SK-N-SH treated with all-trans-retinoic acid at 6 μM for 48 hours (cell line): ENCODE data around the gene STPG3.

Experiments used
- ATAC-seq: fragments of 200-7000 bp; cut with Tn5 transposase; 3 replicates; pipeline ENCODE4 v1.9.1; 2020; ENCODE audit warnings: mild to moderate bottlenecking, moderate library complexity
- BACH2 ChIP-seq: fragments of 250-450 bp; sonication (Bioruptor Pico); IDR thresholded peaks from 2 replicates; pipeline ENCODE4 v1.9.0; 2021; ENCODE audit warnings: mild to moderate bottlenecking, borderline replicate concordance
- CREB5 ChIP-seq: fragments of 250-450 bp; sonication (Bioruptor Pico); IDR thresholded peaks from 2 replicates; pipeline ENCODE4 v1.5.1; 2020; ENCODE audit warnings: low read depth, mild to moderate bottlenecking, moderate library complexity
- CSDC2 ChIP-seq: fragments of 250-450 bp; sonication (Bioruptor Pico); IDR thresholded peaks from 2 replicates; pipeline ENCODE4 v1.5.0; 2020; ENCODE audit warnings: mild to moderate bottlenecking, moderate library complexity
- ESRRG ChIP-seq: fragments of 250-450 bp; sonication (Bioruptor Pico); IDR thresholded peaks from 2 replicates; pipeline ENCODE4 v1.6.1; 2021; ENCODE audit warnings: mild to moderate bottlenecking
- GLIS3 ChIP-seq: fragments of 250-450 bp; sonication (Bioruptor Pico); IDR thresholded peaks from 2 replicates; pipeline ENCODE4 v1.5.0; 2020; ENCODE audit warnings: mild to moderate bottlenecking, moderate library complexity
- ISL1 ChIP-seq: fragments of 250-450 bp; sonication (Bioruptor Pico); IDR thresholded peaks from 2 replicates; pipeline ENCODE4 v2.1.2; 2022; ENCODE audit warnings: mild to moderate bottlenecking, moderate library complexity
- RARB ChIP-seq: fragments of 250-450 bp; sonication (Bioruptor Pico); IDR thresholded peaks from 2 replicates; pipeline ENCODE4 v1.8.0; 2021; ENCODE audit warnings: mild to moderate bottlenecking, moderate library complexity
- SNAI2 ChIP-seq: fragments of 250-450 bp; sonication (Bioruptor Pico); IDR thresholded peaks from 2 replicates; pipeline ENCODE4 v1.5.0; 2020; ENCODE audit warnings: mild to moderate bottlenecking, moderate library complexity
- TCF4 ChIP-seq: fragments of 250-450 bp; sonication (Bioruptor Pico); IDR thresholded peaks from 2 replicates; pipeline ENCODE4 v1.8.0; 2021; ENCODE audit warnings: mild to moderate bottlenecking, moderate library complexity, borderline replicate concordance
- TOX ChIP-seq: fragments of 250-450 bp; sonication (Bioruptor Pico); IDR thresholded peaks from 2 replicates; pipeline ENCODE4 v1.8.0; 2021; ENCODE audit warnings: mild to moderate bottlenecking, moderate library complexity, borderline replicate concordance
- ZFP3 ChIP-seq: fragments of 250-450 bp; sonication (Bioruptor Pico); IDR thresholded peaks from 2 replicates; pipeline ENCODE4 v1.5.0; 2020; ENCODE audit warnings: mild to moderate bottlenecking, moderate library complexity
- ZFP30 ChIP-seq: fragments of 450-650 bp; formaldehyde crosslinking; IDR thresholded peaks from 2 replicates; pipeline ENCODE4 v1.5.0; 2022; ENCODE audit warnings: mild to moderate bottlenecking, moderate library complexity
- ZNF565 ChIP-seq: fragments of 450-650 bp; formaldehyde crosslinking; conservative IDR thresholded peaks from 2 replicates; pipeline ENCODE4 v1.5.0; 2020; ENCODE audit warnings: low read depth, mild to moderate bottlenecking, moderate library complexity
- TF ChIP-seq, protein P1 (sequence below): fragments of 250-450 bp; sonication (Bioruptor Pico); IDR thresholded peaks from 2 replicates; pipeline ENCODE4 v1.5.0; 2020; ENCODE audit warnings: mild to moderate bottlenecking, moderate library complexity
- TF ChIP-seq, protein P2 (sequence below): fragments of 250-450 bp; sonication (Bioruptor Pico); IDR thresholded peaks from 2 replicates; pipeline ENCODE4 v1.8.0; 2021; ENCODE audit warnings: low read depth, mild to moderate bottlenecking, moderate library complexity, borderline replicate concordance
- TF ChIP-seq, protein P3 (sequence below): fragments of 250-450 bp; sonication (Bioruptor Pico); IDR thresholded peaks from 2 replicates; pipeline ENCODE4 v1.8.0; 2020; ENCODE audit warnings: mild to moderate bottlenecking, moderate library complexity, borderline replicate concordance

The STPG3 gene

GRCh38 chr9:137266585-137267453, 15.7 kb downstream of the STPG3 start:
- ATAC-seq = no peak
- no peak for TF ChIP-seq CREB5 (CRISPR knock-in tag)
- no peak for TF ChIP-seq ESRRG
- no peak for TF ChIP-seq SNAI2 (CRISPR knock-in tag)
- TF ChIP-seq RARB (CRISPR knock-in tag) = no peak
- TF ChIP-seq ZNF565 (CRISPR knock-in tag) = no peak

DNA sequence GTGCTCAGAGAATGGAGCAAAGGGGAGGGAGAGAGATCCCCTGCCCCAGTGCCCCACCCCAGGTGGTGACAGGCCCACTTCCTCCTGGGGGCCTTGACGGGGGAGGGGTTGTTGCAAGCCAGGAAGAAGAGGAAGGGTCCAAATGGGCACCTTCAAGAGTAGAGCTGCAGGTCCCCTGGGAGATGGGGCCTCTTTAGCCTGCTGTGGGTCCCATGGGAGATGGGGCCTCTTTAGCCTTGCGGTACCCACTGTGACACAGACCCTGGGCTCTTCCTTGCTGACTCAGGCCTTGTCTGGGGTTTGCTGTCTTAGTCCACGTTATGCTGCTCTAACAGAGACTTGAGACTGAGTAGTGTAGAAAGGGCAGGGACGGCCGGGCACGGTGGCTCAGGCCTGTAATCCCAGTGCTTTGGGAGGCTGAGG, 16.9 kb downstream of the STPG3 start:
- ATAC-seq = no peak
- TF ChIP-seq, protein P1, sequence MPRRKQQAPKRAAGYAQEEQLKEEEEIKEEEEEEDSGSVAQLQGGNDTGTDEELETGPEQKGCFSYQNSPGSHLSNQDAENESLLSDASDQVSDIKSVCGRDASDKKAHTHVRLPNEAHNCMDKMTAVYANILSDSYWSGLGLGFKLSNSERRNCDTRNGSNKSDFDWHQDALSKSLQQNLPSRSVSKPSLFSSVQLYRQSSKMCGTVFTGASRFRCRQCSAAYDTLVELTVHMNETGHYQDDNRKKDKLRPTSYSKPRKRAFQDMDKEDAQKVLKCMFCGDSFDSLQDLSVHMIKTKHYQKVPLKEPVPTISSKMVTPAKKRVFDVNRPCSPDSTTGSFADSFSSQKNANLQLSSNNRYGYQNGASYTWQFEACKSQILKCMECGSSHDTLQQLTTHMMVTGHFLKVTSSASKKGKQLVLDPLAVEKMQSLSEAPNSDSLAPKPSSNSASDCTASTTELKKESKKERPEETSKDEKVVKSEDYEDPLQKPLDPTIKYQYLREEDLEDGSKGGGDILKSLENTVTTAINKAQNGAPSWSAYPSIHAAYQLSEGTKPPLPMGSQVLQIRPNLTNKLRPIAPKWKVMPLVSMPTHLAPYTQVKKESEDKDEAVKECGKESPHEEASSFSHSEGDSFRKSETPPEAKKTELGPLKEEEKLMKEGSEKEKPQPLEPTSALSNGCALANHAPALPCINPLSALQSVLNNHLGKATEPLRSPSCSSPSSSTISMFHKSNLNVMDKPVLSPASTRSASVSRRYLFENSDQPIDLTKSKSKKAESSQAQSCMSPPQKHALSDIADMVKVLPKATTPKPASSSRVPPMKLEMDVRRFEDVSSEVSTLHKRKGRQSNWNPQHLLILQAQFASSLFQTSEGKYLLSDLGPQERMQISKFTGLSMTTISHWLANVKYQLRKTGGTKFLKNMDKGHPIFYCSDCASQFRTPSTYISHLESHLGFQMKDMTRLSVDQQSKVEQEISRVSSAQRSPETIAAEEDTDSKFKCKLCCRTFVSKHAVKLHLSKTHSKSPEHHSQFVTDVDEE = no peak
- TF ChIP-seq, protein P2, sequence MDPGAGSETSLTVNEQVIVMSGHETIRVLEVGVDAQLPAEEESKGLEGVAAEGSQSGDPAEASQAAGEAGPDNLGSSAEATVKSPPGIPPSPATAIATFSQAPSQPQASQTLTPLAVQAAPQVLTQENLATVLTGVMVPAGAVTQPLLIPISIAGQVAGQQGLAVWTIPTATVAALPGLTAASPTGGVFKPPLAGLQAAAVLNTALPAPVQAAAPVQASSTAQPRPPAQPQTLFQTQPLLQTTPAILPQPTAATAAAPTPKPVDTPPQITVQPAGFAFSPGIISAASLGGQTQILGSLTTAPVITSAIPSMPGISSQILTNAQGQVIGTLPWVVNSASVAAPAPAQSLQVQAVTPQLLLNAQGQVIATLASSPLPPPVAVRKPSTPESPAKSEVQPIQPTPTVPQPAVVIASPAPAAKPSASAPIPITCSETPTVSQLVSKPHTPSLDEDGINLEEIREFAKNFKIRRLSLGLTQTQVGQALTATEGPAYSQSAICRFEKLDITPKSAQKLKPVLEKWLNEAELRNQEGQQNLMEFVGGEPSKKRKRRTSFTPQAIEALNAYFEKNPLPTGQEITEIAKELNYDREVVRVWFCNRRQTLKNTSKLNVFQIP (CRISPR knock-in tag) = no peak
- TF ChIP-seq TOX (CRISPR knock-in tag) (no peak), ZNF565 (CRISPR knock-in tag) (no peak), ZFP3 (no peak), CREB5 (CRISPR knock-in tag) (no peak), ISL1 (CRISPR knock-in tag) (no peak)
- TF ChIP-seq, protein P3, sequence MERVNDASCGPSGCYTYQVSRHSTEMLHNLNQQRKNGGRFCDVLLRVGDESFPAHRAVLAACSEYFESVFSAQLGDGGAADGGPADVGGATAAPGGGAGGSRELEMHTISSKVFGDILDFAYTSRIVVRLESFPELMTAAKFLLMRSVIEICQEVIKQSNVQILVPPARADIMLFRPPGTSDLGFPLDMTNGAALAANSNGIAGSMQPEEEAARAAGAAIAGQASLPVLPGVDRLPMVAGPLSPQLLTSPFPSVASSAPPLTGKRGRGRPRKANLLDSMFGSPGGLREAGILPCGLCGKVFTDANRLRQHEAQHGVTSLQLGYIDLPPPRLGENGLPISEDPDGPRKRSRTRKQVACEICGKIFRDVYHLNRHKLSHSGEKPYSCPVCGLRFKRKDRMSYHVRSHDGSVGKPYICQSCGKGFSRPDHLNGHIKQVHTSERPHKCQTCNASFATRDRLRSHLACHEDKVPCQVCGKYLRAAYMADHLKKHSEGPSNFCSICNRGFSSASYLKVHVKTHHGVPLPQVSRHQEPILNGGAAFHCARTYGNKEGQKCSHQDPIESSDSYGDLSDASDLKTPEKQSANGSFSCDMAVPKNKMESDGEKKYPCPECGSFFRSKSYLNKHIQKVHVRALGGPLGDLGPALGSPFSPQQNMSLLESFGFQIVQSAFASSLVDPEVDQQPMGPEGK = no peak

- no peak for ATAC-seq
- TF ChIP-seq, protein P1 = no peak
- TF ChIP-seq, protein P2 (CRISPR knock-in tag) = no peak
- TF ChIP-seq ZNF565 (CRISPR knock-in tag) = no peak
- no peak for TF ChIP-seq BACH2
- no peak for TF ChIP-seq CSDC2 (CRISPR knock-in tag)
- no peak for TF ChIP-seq TCF4 (CRISPR knock-in tag)
- TF ChIP-seq, protein P3 = no peak
- TF ChIP-seq ZFP30 = no peak
- no peak for TF ChIP-seq GLIS3 (CRISPR knock-in tag)
- TF ChIP-seq ESRRG = no peak
- TF ChIP-seq ISL1 (CRISPR knock-in tag) = no peak
- no peak for TF ChIP-seq CREB5 (CRISPR knock-in tag)
Observed at GRCh38 chr9:137268538-137269201, 17.6 kb downstream of the STPG3 start.
